LoVo (cell line): ENCODE data around the gene UNC13C.

Experiments used
- DNase-seq: peaks from one replicate; pipeline ENCODE4 v3.0.0-alpha.2; 2016; ENCODE audit warnings: low spot score

The UNC13C gene

GRCh38 chr15:54119051-54119450 lies 140.8 kb downstream of the UNC13C start:
- DNase-seq, result no peak

DNA sequence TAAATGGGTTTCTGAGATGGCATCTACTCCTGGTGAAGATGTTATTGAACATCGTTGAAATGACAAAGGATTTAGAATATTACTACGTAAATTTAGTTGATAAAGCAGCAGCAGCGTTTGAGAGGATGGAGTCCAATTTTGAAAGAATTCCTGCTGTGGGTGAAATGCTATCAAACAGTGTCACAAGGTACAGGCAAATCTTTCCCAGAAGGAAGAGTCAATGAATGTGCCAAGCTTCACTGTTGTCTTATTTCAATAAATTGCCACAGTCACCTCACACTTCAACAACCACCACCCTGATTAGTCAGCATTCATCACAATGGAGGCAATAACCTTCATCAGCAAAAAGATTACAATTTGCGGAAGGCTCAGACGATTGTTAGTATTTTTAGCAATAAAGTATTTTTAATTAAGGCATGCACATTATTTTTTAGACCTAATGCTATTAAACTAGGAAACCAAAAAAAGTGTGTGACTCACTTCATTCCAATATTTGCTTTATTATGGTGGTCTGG lies 142.8 kb downstream of the UNC13C start:
- no peak for DNase-seq

DNA sequence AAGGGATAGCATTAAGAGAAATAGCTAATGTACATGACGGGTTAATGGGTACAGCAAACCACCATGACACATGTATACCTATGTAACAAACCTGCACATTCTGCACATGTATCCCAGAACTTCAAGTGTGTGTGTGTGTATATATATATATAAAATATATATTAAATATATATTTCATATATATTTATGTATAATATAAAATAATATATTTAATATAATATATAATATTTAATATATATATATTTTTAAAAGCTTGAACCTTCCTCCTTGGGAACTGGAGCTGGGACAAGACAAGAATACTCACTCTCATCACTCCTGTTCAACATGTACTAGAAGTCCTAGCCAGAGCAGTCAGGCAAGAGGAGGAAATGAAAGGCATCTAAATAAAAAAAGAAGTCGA lies 149.3 kb downstream of the UNC13C start:
- no peak for DNase-seq

- no peak for DNase-seq
These were observed 153.2 kb downstream of the UNC13C start for GRCh38 chr15:54131410-54131809.

- no peak for DNase-seq
These were observed 170.9 kb downstream of the UNC13C start for GRCh38 chr15:54149115-54149531.

GRCh38 chr15:54150255-54150654 lies 172.0 kb downstream of the UNC13C start:
- DNase-seq, result no peak

DNA sequence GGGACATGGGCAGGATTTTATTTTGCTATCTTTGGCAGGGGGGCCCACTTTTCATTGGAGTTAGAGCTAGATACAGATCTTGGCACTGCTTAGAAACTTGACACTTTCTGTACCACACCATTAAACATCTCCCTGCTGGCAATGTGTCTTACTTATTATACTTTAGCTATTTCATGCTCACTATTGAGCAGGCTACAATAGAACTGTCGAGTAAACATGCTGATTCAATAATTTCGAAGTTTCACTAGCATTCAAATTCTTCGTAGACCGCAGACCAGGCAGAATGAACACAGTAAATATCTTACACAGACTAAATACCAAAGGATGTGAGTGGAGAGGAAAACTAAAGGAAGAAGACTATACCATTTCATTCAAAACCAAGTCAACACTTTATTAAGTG lies 180.8 kb downstream of the UNC13C start:
- no peak for DNase-seq

DNA sequence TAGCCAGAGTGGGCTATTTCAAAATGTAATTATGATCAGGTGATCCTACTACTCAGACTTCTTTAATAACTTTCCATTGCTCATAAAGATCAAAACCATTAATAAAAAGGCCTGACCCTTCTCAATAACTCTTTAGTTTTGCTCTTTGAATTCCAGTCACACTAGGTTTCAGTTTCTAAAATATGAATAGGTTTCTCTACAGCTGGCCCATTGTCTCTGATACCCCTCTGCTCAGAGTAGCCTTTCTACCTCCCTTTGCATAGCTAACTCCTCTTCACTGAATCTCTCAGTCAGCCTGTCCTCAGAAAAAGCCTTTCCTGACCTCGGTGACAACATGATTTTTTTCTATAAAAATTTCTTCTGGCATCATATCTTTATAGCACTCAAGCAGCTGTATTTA lies 209.1 kb downstream of the UNC13C start:
- DNase-seq, result no peak

GRCh38 chr15:54197995-54198394 lies 219.8 kb downstream of the UNC13C start:
- DNase-seq, result no peak

DNA sequence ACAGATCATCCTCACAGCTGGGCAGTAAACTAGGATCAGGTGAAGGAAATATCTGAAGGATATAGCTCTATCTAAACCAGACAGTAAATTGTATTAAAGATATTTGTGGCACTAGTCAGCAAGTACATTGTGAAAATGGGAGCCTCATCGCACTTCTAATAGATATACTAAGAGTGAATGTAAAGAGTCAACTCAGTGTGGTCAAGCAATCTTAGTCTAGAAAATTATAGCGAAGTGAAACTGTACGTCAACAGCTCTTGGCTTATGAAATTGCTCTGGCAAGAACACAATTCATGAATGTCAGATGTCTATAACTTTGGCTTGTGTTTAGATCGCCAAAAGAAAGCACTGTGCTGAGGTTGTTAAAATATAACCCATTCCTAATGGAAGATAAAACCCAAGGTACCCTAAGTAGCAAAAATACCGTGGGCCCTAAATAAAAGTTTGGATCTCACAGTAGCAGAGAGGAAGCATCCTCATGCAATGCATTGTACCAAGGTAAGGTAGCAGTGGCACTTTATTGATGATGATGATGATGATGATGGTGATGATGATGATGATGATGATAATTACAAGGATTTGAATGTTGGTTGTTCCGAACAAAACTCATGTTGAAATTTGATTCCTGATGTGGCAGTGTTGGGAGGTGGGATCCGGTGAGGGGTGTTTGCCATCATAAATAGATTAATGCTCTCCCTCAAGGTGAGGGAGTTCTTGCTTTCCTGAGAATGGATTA lies 228.5 kb downstream of the UNC13C start:
- DNase-seq, result no peak

GRCh38 chr15:54208786-54209185 lies 230.5 kb downstream of the UNC13C start:
- no peak for DNase-seq

DNA sequence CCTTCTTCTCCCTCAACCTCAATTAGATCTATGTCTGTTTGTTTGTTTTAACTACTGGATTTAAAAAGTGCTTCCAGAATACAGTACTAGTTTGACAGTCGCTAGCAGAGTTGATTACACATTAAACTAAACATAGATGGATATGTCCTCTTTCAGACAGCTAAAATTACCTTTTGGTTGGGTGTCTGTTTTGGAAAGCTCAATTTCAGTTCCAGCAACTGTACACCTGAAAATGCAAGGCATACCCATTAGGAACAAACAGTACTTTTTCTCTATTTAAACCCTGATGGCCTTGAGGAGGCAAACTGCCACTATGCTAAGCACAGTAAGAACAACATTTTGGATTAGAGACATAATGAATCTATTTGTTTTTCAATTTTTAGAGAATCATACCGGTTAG lies 234.4 kb downstream of the UNC13C start:
- DNase-seq, result no peak

DNA sequence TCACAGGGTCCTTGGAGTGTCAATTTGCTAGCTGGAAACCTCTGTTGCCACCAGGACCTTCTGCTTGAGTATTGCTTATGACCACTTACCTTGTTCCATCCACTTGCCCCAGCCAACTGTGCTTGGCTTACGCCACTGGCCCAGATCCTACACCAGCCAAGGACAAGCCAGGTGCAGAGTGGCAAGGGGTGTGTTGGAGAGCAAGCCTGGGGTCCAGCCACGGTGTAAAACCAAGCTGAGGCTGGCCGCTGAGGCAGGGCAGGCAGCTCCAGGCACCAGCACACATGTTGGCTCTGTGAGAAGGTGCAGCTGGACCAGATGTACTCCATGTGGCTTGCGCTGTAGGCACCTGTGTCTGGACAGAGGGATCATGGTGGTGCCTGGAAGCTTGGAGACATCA lies 248.2 kb downstream of the UNC13C start:
- no peak for DNase-seq

DNA sequence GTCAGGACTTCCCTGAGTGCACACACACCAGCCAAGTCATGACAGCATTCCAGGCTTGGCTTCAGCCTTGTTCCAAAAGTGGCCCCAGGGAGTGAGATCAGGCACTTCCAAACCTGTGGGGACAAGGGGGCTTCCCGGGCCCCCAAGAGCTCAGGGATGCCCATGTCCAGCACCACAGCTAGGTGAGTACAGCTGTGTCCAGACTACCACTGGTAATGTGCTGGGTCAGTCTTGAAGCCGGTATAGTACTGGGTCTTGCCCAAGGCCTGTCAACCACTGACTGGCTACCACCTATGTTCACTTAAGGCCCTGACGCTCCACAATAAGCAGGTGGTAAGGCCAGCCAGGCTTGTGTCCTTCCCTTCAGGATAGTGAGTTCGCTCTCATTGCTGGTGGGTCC lies 249.3 kb downstream of the UNC13C start:
- DNase-seq, result no peak

GRCh38 chr15:54250326-54250725 lies 272.1 kb downstream of the UNC13C start:
- no peak for DNase-seq

DNA sequence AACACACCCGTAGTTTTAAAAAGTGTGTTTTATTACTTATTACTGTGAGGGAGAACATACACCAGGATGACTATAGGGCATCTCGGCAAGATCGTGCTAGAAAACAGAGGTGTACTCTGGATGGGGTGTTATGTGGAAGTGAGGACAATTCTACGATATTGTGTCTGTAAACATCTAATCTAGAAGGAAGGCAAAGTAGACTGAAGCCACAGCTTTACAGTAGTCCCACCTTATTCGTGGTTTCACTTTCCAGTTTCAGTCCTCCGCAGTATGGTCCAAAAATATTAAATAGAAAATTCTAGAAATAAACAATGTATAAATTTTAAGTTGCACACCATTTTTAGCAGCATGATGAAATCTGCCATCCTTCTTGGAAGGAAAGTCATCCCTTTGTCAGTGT lies 277.9 kb downstream of the UNC13C start:
- DNase-seq, result no peak

DNA sequence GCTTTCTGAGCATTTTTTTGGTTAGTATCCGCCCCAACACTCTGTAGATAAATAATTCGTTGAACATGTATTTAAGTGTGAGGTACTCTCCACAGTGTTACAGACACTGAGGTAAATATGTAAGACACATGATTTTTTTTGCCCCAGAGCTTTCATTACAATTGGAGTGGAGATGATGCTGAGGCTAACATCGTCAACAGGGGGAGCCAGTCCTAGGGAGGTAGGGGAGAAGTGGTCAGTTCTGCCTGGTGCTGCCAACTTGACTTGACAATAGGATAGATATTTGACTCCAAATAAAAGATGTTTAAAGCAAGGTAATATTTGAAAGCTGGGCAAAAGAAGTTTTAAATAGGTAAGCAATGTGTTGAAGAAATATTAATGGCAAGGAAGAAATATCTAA lies 295.7 kb downstream of the UNC13C start:
- no peak for DNase-seq

GRCh38 chr15:54277834-54278233 lies 299.6 kb downstream of the UNC13C start:
- no peak for DNase-seq

- no peak for DNase-seq
These were observed 302.5 kb downstream of the UNC13C start for GRCh38 chr15:54280726-54281125.

DNA sequence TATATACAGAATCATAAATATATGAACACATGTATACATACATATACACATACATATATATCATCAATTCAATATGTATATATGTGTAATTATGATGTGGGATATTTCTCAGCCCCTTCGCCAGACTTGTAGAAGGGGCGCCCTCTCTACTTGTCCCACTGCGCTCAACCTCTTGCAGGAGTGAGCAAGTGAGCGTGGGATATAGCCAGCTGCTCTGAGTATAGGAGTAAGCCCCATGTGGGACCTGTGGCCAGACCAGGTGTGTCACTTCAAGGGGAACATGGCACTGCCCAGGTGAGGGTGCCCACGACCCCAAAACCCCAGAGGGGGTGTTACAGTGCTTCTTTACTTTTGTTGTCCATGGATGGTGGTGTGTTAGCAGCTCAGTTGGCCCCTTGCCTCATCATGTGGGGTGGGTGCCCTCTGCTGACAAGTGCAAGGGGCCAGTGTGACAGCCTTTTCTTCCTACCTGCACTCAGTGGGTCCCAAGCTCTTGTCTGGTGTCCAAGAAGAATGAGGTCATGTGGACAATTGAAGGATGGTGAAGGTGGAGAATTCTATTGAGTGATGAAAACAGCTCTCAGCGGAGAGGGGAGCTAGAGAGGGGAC lies 304.1 kb downstream of the UNC13C start:
- DNase-seq, result no peak

DNA sequence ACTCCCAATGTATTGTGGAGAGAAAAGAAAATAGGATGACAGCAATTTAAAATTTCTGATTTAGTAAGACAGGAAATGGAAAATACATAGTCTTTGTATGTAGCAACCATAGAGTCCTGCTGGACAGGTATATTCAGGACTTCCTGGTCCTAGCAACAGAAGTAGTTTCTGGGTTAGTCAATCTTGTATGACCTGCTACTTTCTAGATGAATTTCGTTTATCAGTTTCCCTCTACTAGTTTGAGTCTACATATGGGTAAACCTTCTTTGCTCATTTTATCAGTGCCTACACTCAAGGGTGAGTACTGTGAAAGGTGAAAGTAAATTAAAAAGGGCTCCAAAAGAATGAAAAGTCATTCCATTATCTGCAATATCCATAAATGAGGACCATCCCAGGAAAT lies 309.8 kb downstream of the UNC13C start:
- DNase-seq, result no peak

DNA sequence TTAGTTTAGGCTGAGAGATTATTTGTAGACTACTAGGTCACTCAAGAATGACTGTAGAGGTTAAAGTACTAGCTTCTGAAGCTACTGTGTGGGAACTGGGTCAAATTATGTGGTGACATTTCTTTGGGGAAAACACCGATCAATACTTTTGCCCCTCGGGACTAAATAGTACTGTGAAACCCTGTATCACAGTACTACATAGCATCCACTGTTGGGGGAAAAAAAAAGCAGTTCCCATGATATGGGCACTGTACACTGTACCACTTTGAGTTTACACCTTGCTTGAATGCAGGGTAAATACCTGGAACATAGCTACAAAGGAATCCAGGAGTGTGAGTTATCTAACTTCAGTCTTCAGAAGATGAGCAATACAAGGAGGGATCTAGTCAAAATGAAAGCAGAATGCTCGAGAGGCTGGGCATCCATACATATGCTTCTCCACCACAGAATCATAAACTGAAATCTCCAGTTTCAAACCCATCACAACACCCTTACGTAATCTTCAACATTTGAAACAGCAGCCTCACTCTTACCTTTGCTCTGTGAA lies 311.4 kb downstream of the UNC13C start:
- no peak for DNase-seq

GRCh38 chr15:54298396-54298795 lies 320.2 kb downstream of the UNC13C start:
- DNase-seq, result no peak

GRCh38 chr15:54304321-54304720 lies 326.1 kb downstream of the UNC13C start:
- DNase-seq, result no peak
